RKO (cell line): ENCODE data around the gene MSI2.

Experiments
- DNase-seq: peaks from one replicate; pipeline ENCODE4 v3.0.0-alpha.2; 2016; ENCODE audit warnings: low spot score

MSI2 gene

DNA sequence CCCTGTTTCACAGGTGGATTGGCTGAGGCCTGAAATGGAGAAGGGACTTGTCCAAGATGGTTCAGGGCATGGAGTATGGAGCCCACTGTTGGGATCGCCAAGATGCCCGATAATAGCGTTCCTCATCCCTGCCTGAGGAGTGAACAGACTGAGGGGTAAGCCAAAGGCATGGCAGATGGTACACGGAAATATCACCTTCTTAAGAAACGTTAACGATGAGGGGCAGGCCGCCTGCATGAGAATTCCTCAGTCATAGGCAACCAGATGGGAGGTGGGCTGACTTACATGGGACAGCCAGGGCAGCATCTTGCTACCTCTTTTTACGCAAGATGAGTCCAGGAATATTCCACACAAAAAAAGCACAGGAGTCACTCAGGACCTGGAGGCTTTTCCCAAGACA is 300.7 kb downstream of the MSI2 start:
- DNase-seq: no peak

DNA sequence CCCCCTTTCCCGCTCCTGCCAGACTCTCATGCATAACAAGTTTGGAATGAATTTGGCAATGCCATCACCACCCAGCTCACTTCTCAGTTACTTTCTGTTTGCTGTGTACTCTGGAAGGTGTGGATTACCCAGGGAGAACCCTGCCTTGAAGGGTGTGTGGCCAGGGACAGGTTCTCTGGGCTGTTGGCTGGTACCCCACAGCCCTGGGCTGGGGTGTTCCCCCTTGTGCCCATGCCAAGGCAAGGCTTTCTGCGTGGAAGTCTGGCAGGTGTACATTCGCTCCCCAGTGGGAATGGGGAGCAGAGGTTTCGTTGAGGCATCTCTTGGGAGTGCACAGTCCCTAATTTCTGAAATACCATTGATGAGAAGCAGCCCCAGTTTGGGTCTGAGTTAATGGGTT is 301.1 kb downstream of the MSI2 start:
- DNase-seq: no peak

DNA sequence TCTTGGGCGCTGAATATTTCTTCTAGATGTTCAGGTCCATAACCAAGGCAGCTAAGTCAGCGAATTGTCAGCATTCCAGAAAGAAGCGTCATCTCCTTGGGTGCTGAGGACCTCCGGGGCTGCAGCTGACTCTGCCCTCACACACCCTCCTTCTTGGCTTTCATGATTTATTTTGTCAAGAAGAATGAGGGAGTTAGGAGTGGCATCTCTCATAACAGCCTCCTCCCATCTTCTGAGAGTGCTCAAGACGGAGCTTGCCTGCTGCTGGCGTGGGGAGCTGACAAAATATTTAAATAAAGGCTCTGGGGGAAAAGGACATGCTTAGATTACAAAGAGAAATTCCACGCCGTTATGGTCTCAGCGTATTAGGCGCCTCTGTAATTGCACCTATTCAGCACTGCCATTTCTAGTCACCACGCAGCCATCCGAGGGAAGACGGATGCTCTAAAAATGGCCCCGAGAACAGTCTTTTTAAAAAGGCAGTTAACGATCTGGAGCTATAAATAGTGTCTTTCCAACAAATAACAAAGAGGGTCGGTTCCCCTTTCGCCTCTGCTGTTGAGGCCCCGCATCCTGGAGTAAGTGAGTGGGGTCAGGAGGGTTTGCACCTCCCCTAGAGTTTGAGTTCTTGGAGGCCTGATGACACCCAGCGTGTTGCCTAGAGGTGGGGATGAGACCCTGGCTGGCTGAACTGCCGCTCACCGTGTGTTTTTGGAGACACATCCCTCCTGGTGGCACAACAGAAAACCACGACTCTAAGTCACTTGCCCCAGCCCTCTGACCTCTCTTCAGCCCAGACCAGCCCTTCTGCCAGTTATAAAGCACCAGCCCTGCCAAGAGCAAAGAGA is 301.7 kb downstream of the MSI2 start:
- peak; percentile 6 for DNase-seq

DNA sequence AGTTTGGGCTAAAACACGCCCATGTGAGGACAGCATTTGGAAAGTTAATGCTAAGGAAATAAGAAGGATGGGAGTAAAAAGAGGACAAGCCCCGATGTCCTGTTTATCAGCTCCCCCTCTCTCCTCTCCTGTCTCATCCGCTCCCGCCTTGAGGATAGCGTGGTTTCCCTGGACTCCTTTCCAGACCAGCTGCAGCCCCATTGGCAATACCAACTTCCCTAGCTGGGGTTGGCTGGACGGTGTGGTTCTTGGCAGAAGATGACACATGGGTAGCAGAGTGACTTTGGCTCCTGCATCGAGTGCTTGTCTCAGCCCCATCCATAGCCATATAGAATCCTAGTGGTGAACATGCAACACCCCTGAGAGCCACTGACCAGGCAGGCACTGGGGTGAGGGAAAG is 302.9 kb downstream of the MSI2 start:
- DNase-seq: no peak

DNA sequence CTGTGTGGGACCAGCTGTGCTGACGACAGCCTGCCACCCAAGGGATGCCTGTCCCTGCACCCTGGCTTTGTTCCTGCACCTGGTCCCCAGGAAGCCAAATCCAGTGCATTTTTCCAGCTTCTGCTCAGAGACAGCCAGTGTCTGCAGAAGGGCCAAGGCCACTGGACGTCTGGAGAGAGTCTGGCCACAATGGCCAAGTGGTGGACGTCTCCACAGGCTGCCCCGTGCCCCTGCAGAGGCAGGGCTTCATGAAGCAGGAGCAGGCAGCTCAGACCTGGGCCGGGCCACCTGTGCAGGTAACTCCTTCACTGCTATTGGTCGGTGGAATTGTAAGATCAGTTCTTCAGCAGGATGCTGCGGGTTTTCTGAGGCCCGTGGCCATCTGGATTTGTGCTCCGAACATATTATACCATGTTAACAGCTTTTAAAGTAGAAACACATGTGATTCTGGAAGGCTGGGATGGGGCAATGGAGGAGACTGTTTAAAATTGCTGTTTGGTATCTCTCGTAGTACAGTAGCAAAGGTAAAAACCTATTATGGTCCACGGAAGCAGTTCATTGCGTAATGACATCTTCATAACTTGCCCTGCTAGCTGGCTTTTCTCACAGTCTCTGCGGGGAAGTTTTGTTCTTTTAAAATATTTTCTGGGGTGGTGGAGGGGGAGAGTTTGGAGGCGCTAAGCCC is 303.5 kb downstream of the MSI2 start:
- DNase-seq: no peak

DNA sequence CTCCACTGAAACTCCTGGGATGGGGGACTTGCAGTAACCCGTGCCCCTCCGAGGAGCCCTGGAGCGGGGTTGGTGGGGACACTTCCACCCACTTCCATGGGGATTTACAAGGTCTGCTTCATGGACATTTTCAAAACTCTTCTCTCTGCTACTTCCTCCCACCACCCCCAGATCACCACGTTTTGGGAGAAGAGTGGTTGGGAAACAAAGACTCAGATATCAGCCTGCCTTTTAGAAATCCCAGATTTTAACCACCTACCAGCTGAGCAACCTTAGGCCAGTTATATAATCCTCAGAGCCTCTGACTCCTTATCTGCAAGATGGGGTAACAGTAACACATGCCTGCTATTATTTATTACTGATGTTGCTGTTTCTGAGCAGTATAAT is 304.0 kb downstream of the MSI2 start:
- DNase-seq: no peak

DNA sequence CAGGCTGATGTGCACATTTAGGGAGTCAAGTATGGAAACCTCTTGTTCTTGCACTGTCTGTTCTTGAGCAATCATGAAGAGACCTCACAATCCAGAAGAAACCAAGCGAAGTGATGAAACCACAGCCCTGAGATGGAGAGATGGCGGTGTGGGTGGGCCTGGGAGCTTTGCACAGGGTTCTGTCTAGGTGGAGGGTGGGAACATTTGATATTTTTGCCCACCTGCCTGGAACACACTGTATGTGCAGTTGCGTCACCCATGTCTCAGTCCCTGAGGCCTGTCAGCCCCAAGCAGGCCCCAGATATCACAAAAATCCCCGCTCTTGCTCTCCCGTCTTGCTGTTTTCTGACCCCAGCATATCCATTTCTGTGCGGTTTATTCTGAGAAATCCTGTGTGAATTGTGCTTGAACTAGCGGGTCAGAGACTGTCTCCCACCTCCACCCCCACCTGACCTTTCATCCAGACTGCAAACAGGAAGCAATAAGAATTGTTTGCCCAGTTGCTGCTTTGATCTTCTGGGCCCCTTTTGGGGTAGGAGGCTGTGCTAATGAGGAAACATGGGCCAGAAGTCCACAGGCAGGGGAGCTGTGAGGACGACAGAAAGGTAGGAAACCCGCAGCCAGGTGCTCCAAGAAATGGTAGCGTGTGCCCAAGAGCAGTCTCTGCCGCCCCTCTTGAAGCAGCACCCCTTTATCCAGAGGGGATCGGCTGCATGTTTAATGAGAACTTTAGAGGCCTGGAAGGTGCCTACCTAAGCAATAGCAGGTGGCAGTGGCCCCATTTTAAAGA is 304.9 kb downstream of the MSI2 start:
- DNase-seq: no peak

DNA sequence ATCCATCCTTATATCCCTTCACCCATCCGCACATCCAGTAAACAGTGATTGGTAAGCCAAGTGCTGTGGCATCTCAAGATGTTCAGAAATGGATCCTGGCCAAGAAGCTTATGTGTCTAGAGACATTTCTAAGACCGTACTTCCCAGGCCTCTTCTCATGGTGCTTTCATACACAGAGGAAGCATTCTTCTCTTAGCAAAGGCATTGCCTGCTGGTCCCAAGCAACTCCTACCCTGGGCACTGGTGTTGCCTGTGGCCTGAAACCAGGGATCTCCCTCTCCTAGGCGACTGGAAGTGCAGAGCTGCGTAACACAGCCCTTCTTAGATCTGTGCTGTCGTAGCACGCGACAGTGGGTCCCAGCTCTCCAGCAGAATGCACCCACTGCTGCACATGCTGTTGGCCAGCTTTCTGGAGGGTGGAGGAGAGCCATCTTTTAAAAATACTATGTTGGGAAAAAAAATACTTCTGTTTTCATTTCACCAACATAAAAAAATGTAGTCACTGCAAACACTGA is 305.9 kb downstream of the MSI2 start:
- no peak for DNase-seq

DNA sequence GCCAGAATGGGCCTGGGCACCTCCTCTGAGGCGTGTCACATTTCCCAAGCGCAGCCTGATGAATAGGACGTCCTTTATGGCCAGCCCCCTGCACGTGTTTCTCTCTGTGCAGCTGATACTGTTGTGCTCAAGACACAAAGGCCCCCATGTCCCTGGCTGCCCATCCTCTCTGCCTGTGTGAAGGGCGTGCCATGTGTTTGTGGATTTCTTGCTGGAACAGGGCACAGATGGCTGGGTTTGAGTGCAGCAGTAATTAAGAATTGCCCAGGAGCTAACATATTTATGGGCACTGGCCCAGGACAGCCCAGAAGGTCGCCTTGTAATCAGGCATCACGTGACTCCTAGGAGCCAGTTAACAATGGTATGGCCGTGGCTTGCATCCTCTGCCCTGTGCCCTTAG is 307.6 kb downstream of the MSI2 start:
- no peak for DNase-seq

DNA sequence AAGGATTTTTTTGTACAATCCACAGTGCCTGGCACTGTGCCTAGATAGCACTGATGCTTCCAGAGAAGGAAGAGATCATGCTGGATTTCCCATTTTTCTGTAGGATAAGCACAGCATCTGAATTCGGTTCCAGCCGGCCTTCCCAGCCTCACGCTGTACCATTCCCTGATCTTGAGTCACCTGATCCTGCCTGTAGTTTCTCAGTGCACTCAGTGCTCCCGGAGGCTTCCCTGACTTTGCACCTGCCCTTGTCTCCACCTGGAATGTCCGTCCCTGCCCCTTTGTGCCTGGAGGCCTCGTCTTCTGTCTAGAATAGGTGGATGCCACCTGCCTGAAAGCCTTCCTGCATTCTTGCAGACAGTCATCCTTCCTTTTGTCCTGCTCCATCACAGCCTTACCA is 308.9 kb downstream of the MSI2 start:
- DNase-seq: no peak

DNA sequence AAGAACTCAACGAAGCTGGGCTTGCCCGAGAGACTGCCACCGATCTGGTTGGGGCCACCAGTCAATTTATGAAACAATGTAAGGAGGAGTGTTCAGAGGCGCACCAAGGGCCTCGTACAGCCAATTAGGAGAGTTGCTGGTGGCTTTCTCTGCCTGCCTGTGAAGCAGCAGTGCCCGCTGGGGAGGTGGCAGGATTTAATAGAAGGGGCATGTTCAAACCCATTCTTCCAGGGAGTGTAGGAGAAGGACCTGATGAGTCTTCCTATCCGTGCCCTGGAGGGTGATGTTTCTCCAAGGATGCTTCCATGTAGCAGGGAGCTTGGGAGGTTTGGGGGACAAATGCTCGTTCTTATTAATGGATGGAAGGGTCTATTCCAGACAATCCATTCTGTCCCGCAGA is 310.4 kb downstream of the MSI2 start:
- DNase-seq: no peak

DNA sequence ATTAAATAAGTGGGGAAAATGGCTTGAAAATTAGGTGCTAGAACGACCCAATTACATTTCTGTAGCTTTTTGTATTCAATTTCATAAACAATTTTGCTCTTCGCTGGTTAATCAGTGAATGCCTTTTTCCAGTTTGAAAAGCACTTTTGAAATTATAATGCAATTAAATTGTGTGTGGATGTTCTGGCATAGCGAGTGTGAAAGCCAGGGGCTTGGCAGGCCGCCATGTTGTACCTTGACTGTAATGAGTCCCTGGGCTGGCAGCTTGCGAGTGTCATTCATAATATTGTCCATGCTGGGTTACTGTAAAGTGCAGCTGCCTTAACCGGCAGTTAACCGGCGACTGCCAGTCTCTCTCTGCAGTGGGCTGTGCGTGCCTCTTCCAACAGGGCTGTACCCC is 310.9 kb downstream of the MSI2 start:
- DNase-seq: no peak

DNA sequence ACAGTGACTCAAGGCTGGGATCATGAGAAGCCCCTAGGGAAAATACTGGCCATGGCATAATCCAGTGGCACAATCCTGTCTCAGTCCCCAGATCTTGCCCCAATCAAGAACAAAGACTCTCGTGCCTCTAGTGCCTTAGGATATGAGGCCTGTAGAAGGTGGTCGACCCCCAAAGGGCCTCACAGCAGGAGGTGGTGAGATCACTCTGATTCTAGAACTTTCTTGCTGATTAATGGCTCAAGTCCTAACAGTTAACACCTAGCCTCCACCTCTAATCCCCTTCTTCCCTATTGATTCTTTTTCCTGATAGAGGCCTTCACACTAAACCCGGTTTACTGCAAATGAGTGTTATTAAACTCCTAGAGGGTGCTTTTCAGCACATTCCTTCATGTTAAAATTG is 312.0 kb downstream of the MSI2 start:
- DNase-seq: no peak

DNA sequence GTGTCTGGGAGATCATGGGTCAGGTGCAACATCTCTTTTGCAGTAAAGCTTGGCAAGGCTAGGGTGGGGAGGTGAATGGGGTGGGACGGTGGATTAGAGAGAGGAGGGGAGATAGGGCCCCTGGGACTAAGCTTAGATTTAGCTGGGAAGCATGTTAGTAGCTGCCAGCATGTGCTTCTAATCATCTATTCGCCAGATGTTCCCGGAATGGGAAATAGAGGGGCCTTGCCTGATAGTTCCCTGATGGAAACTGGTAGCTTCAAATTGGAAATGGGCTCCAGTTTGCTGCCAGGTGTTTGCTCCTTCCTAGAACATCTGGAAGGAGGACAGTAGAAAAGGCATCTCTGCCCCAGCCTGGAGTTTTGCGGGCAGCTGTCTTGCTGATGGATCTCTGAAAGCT is 312.7 kb downstream of the MSI2 start:
- DNase-seq: no peak

DNA sequence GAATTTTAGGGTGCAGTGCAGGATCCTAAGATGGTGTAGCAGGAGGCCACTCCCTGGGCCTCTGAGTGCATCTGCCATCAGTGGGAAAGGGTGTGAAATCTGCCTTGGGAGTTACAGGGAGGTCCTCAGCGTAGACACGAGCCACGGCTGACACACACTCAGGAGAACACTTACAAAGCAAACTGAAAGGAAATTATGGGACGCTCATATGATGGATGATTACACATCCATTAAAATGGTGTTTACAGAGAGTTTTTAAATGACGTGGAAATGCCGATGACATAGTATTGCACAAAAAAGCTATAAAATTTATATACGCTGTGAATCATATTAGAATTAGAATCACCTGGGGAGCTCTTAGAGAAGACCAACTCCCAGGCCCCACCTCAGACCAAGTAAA is 313.5 kb downstream of the MSI2 start:
- DNase-seq: no peak

DNA sequence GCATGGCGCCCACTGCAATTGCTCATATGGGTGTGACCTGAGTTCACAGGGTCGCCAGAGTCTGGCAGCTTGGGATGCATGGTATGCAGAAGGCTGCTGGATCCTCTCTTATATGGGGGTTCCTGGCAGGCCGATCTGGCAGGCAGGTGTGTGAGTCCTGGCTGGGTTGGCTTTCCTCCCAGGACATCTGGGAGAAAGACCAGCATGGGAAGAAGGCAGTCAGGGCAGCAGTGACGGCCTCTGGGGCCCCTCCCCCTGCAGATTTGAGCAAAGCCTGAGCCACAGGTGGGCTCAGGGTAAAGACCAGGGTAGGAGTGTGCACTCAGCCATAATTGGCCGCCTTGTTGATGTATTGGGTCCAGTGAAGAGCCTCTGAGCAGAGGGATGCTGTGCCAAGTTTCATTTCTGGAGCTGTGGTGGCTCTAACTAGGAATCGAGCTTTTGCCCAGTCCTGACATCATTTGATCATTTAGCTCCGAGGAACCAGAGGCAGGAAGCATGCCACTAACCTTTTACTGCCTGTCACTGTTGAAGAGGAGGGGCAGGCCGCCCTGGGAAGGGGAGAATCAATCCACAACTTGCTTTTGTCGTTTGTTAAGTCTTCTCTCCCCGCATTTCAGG is 314.5 kb downstream of the MSI2 start:
- no peak for DNase-seq

DNA sequence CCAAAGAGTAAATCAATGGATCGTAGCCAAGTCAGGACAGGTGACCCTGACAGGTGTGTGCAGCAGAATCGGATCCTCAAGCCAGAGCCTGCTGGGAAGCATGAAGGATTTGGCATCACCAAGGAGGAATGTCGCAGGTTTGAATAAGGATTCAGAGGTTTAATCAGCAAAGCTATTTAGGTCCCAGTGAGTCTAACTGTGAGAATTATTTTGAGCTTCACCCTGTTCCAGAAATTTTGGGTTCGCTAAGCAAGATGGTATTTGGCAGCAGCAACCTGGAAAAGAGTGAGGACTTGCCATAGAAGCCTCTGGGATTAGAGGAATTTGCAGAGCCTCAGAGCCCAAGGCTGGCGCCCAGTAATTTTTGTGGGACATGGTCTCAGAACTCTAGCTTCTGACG is 315.7 kb downstream of the MSI2 start:
- no peak for DNase-seq

DNA sequence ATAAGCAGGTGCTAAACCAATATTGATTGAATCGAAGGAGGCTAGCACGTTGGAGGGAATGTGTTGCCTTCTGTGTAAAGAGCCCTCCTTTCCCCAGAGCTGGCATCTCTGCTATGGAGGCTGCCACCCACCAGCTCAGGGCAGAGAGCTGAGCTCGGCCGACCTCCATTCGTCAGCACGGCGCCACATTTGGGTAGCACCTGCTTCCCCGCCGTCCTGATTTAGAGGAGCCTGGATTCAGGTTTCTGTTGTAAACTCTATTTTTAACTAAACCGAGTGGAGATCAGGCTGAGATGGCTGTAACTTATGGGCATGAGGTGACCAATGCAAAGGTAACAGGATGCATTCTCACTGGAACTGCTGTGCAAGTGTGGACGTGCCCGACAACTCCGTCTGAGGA is 316.3 kb downstream of the MSI2 start:
- DNase-seq: no peak

DNA sequence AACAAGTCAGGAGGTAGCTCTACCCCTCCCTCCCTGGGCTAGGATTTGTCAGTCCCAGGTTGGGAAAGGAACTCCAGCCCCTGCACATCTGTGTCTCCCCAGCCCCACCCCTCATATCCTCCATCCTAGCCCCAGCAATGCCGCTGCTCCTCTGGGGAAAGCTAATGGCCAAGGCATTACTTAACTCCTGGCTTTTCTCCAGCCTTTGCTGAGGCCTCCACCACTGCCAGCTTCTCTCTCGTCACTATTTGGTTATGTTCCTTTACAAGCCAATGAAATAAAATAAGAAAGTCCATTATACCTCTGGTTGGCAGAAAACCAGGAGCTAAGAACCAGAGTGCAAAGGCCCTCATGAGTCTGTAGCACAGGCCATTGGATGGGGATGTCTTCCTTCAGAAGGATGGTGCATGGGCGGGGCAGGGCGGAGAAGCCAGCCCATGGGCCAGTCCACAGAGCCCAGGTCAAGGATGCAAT is 317.8 kb downstream of the MSI2 start:
- DNase-seq: no peak

DNA sequence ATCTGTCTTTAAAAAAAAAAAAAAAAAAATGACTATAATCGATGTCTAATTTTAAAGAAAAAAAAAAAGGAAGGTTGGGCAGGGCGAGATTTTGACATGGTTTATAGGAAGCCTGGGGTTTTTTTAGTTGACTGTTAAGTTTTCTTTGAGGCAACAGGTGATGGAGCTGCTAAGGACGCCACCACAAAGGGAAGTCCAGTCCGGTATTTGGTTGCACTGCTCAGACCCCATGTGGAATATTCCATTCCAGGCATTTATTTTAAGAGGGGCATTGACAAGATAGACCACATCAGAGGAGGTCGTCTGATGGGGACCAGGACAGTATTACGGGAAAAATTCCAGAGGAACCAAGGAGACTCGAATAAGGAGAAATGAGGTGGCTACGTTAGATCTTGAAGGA is 320.4 kb downstream of the MSI2 start:
- no peak for DNase-seq

DNA sequence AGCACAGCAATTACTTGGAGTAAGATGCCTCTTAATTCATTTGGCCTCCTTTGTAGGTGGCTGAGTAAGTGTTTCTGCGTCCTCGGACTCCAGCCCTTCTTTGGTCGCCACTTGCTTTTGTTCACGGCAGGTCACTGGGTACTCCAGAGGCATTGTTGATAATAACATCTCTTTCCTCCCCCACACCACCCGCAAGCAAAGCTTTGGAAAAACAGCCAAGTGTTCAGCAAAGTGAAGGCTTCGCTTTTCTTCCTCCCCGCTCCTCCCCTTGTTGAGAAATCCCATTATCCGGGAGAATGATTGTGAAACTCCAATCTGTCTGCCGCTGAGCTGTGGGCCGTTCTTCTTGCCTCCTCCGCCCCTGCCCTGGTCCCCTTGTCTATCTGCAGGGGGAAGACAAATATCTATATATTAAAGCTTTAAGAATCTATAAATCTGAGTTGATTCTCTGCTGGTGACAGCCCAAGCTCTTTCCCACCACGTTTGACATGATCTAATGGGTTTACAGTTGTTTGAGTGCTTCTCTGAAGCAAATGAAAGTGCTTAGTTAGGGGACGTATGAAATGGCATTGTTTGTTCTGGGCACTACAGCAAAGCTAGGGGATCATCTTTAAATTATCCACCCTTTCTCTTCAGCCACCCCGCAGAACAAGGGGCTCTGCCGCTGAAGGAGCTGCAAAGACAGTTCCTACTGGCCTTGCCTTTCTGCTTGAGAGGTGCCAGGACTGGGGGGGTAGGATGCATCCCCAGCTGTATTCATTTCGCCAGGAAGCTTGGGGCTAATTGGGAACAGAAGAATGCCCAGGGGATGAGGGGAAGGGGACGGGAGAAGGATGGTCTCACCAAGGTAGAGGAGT is 321.7 kb downstream of the MSI2 start:
- DNase-seq: no peak
